Stimulated activated CD4-positive, alpha-beta T cell treated with anti-CD3 and anti-CD28 coated beads, Interleukin-12 subunit alpha, Interleukin-12 subunit beta, amount 100 ng/mL, for 48 hours (primary cell): ENCODE measurements around the gene TRIM10.
"Not testable (repeated sequence)": the region's sequence is repeated elsewhere in the genome, so short reads cannot be mapped to it uniquely, and the experiment has no call there.

Experiments used
- DNase-seq, 3 donors: peaks; one replicate each; pipeline ENCODE4 v3.0.0-alpha.2; 2020; ENCODE audit warnings: low read depth in 2 of 3, low spot score in 1 of 3

The TRIM10 gene

GRCh38 chr6:30172681-30173080 is 11.7 kb upstream of the TRIM10 start:
- no peak for DNase-seq

GRCh38 chr6:30171677-30172471 is 10.9 kb upstream of the TRIM10 start:
- DNase-seq = no peak

- DNase-seq = peak in 1 of 3 donors; percentile 30
Observed at GRCh38 chr6:30169658-30170614, 8.9 kb upstream of the TRIM10 start.

- no peak for DNase-seq
Observed at GRCh38 chr6:30168741-30169140, 7.7 kb upstream of the TRIM10 start.

GRCh38 chr6:30167101-30167500 is 6.1 kb upstream of the TRIM10 start:
- DNase-seq = peak in 1 of 3 donors; percentile 9

GRCh38 chr6:30165238-30165637 is 4.2 kb upstream of the TRIM10 start:
- DNase-seq = not testable (repeated sequence)

GRCh38 chr6:30164714-30165113 is 3.7 kb upstream of the TRIM10 start:
- DNase-seq = no peak

GRCh38 chr6:30163918-30164654 is 3.1 kb upstream of the TRIM10 start:
- DNase-seq = no peak

- DNase-seq = peak; percentile 44 to 61 (median 53)
Observed at GRCh38 chr6:30163090-30163917, 2.3 kb upstream of the TRIM10 start, which contains the start of gene TRIM15. TSS of gene TRIM15 (plus strand) at chr6:30163546. CDS start at chr6:30163685, 139 bp downstream.

GRCh38 chr6:30162265-30163089 is 1.5 kb upstream of the TRIM10 start:
- DNase-seq = no peak

- no peak for DNase-seq
Observed at GRCh38 chr6:30160008-30160784, 815 bp downstream of the TRIM10 start.

GRCh38 chr6:30158475-30159040 is 2.5 kb downstream of the TRIM10 start:
- DNase-seq = peak in 1 of 3 donors; percentile 34

- DNase-seq = no peak
Observed at GRCh38 chr6:30157999-30158398, 3.0 kb downstream of the TRIM10 start.

- no peak for DNase-seq
Observed at GRCh38 chr6:30157581-30157980, 3.4 kb downstream of the TRIM10 start.

- DNase-seq = no peak
Observed at GRCh38 chr6:30156774-30157173, 4.2 kb downstream of the TRIM10 start.

- no peak for DNase-seq
Observed at GRCh38 chr6:30156262-30156599, 4.8 kb downstream of the TRIM10 start.

- DNase-seq = no peak
Observed at GRCh38 chr6:30155520-30156261, 5.3 kb downstream of the TRIM10 start.
